ENCODE measurements around the gene PSME3IP1.
"Not testable (repeated sequence)": the region's sequence is repeated elsewhere in the genome, so short reads cannot be mapped to it uniquely, and the experiment has no call there.

PSME3IP1 gene

DNA sequence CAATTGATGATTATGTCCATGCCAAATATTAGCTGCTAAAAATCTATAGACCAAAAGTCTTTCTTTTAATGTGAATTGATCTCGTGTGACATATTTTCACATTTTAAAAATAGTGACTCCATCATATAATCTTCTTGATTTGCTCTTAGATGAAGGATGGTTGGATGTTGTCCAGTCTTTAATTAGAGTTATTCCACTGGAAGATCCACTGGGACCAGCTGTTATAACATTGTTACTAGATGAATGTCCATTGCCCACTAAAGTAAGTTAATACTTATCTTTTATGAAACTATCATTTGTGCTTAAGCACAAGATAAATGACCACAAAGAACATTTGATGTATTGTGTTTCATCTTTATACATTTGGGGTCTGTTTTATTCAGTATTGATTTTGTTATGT lies 23.1 kb upstream of the PSME3IP1 start:
- H3K36me3 Mint-ChIP-seq, result peaks cover 24% of the 10 kb centered on the region
- no peaks in the 10 kb centered on the region for H3K27me3 Mint-ChIP-seq
- H3K4me1 Mint-ChIP-seq, result peaks cover 7% of the 10 kb centered on the region
- no peak overlapping the region for H3K27ac Mint-ChIP-seq
- H3K4me3 Mint-ChIP-seq, result no peak overlapping the region
- H3K9me3 Mint-ChIP-seq, result no peaks in the 10 kb centered on the region

GRCh38 chr16:57204675-57205074 lies 18.8 kb upstream of the PSME3IP1 start:
- Mint-ChIP-seq H3K4me3 (no peak overlapping the region), H3K27me3 (no peaks in the 10 kb centered on the region), H3K9me3 (no peaks in the 10 kb centered on the region), H3K36me3 (peaks cover 12% of the 10 kb centered on the region), H3K27ac (no peak overlapping the region), H3K4me1 (peaks cover 4% of the 10 kb centered on the region)

DNA sequence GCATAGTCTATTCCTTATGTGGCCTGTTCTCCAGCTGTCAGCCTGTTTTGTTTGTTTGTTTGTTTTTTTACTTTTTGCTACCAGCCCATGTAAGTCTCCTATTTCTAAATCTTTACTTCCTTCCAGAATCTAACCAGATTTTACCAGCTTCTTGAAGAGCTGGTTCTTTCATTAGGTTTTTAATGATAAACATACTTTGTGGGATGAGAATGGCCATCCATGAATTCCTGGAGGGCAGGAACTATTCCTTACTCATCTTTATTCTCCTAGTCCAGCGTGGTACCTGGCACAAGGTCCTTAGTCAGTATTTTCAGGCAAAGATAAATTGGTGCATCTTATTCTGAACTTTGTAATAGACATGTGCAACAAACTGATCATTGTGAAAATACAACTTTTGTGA lies 17.6 kb upstream of the PSME3IP1 start:
- H3K27ac Mint-ChIP-seq, result no peak overlapping the region
- H3K4me1 Mint-ChIP-seq, result peaks cover 7% of the 10 kb centered on the region
- peaks cover 11% of the 10 kb centered on the region for H3K36me3 Mint-ChIP-seq
- H3K9me3 Mint-ChIP-seq, result no peaks in the 10 kb centered on the region
- no peak overlapping the region for H3K4me3 Mint-ChIP-seq
- no peaks in the 10 kb centered on the region for H3K27me3 Mint-ChIP-seq

DNA sequence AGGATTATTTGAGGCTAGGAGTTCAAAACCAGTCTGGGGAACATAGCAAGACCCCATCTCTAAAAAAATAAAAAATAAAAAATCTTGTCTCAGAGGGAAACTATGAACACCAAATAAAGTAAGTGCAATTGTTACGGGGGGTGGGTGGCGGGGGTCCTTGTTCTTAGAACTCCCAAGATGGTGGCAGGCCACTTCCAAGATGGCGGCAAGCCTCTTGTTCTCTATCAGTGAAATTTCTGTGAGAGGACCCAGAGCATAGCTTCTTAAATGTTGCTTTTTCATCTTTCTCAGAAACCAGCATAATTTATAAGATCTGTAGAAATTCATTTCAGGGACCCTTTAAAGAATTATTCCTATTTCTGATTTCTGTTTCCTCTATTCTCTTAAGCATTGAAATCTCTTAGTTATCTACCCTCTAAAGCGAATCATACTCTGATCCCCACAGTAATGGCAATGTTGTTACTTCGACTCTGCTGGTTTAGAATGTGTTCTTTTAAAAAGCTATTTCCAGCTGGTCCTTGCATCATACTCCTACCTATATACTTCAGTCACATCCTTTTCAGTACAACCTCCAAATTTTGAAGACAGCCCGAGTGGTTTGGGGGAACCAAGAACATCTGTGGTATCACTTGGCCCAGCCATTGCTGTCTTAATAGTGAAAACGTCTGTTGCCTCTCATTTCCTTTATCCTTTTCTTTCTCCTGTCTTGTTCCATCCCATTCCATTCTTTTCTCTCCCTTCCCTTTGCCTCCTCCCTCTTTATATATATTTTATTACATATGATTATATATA lies 16.5 kb upstream of the PSME3IP1 start:
- Mint-ChIP-seq H3K4me1 (peaks cover 9% of the 10 kb centered on the region), H3K4me3 (no peak overlapping the region), H3K27me3 (no peaks in the 10 kb centered on the region), H3K36me3 (peaks cover 7% of the 10 kb centered on the region), H3K9me3 (no peaks in the 10 kb centered on the region), H3K27ac (peak overlapping the region; percentile 5)

- H3K27me3 Mint-ChIP-seq, H3K27ac Mint-ChIP-seq, H3K9me3 Mint-ChIP-seq, H3K4me3 Mint-ChIP-seq, H3K36me3 Mint-ChIP-seq: not testable (repeated sequence)
- peaks cover 21% of the 10 kb centered on the region for H3K4me1 Mint-ChIP-seq
These were observed 15.1 kb upstream of the PSME3IP1 start for GRCh38 chr16:57200926-57201325.

- H3K27ac Mint-ChIP-seq, H3K36me3 Mint-ChIP-seq, H3K9me3 Mint-ChIP-seq: not testable (repeated sequence)
These were observed 14.5 kb upstream of the PSME3IP1 start for GRCh38 chr16:57200321-57200720.

GRCh38 chr16:57196753-57197152 lies 10.9 kb upstream of the PSME3IP1 start:
- peaks cover 2% of the 10 kb centered on the region for H3K36me3 Mint-ChIP-seq
- no peaks in the 10 kb centered on the region for H3K9me3 Mint-ChIP-seq
- no peaks in the 10 kb centered on the region for H3K27me3 Mint-ChIP-seq
- H3K4me1 Mint-ChIP-seq, result peaks cover 45% of the 10 kb centered on the region
- H3K27ac Mint-ChIP-seq, result no peak overlapping the region
- H3K4me3 Mint-ChIP-seq, result no peak overlapping the region

More at GRCh38 chr16:57200321-57200720, 14.5 kb upstream of the PSME3IP1 start:
- not testable (repeated sequence) for H3K4me3 Mint-ChIP-seq, H3K27me3 Mint-ChIP-seq
- peaks cover 22% of the 10 kb centered on the region for H3K4me1 Mint-ChIP-seq

- Mint-ChIP-seq H3K4me3 (no peak overlapping the region), H3K27me3 (no peaks in the 10 kb centered on the region), H3K9me3 (no peaks in the 10 kb centered on the region), H3K27ac (no peak overlapping the region), H3K36me3 (peaks cover 2% of the 10 kb centered on the region), H3K4me1 (peaks cover 48% of the 10 kb centered on the region)
These were observed 10.4 kb upstream of the PSME3IP1 start for GRCh38 chr16:57196286-57196685.

DNA sequence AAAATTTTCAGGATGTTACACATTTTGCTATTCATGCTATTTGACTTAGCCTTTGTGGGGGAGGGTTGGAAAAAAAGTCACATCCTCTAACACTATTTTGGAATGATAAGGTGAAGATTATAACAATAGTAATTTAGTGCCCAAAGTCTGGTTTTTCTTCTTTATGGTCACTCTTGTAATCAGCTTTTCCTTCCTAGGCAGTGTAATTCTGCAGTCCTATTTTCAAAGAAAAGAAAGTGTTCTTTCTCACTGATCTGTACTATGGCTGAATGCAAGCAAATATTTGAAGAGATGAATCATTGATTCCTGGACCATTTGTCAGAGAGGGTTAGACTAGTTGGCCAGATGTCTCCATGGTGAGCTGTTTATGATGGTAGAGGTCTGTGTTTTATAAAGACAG lies 8.7 kb upstream of the PSME3IP1 start:
- H3K9me3 Mint-ChIP-seq, result no peaks in the 10 kb centered on the region
- peaks cover 59% of the 10 kb centered on the region for H3K4me1 Mint-ChIP-seq
- no peak overlapping the region for H3K4me3 Mint-ChIP-seq
- H3K36me3 Mint-ChIP-seq, result peaks cover 4% of the 10 kb centered on the region
- H3K27ac Mint-ChIP-seq, result peak overlapping the region; percentile 38
- H3K27me3 Mint-ChIP-seq, result no peaks in the 10 kb centered on the region

- H3K36me3 Mint-ChIP-seq, result peaks cover 2% of the 10 kb centered on the region
These were observed 7.1 kb upstream of the PSME3IP1 start for GRCh38 chr16:57192720-57193486.

GRCh38 chr16:57192146-57192545 lies 6.3 kb upstream of the PSME3IP1 start:
- Mint-ChIP-seq H3K27ac (no peak overlapping the region), H3K4me1 (peaks cover 75% of the 10 kb centered on the region), H3K36me3 (peaks cover 2% of the 10 kb centered on the region), H3K27me3 (no peaks in the 10 kb centered on the region), H3K9me3 (no peaks in the 10 kb centered on the region), H3K4me3 (no peak overlapping the region)

More at GRCh38 chr16:57192720-57193486, 7.1 kb upstream of the PSME3IP1 start:
- H3K27ac Mint-ChIP-seq, result no peak overlapping the region
- no peaks in the 10 kb centered on the region for H3K9me3 Mint-ChIP-seq
- no peaks in the 10 kb centered on the region for H3K27me3 Mint-ChIP-seq
- peaks cover 67% of the 10 kb centered on the region for H3K4me1 Mint-ChIP-seq
- no peak overlapping the region for H3K4me3 Mint-ChIP-seq

DNA sequence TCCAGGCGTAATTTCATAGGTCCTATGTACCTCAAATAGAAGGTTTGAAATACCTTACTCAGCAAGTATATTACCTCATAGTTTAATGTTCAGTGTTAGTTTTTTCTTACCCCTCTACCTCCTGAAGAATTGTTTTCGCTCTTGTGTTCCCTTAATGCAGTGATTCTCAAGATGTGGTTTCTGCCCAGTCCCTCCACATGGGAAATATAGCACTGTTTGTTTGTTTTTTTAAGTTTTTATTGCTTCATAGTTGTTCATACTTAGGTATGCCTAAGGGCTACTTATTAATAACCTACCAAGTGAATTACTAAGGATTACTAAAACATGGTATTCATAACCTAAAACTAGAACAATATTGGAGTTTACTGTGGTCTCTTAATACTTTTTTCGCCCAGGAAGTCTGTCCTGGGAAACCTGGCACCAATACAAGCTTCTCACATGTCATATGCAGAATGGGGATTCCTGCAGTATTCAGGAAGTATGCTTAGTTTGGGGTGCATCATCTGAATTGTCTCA lies 5.3 kb upstream of the PSME3IP1 start:
- Mint-ChIP-seq H3K4me3 (no peak overlapping the region), H3K9me3 (no peaks in the 10 kb centered on the region), H3K27ac (no peak overlapping the region)

GRCh38 chr16:57190136-57190535 lies 4.3 kb upstream of the PSME3IP1 start:
- Mint-ChIP-seq H3K9me3 (no peaks in the 10 kb centered on the region), H3K27me3 (no peaks in the 10 kb centered on the region), H3K27ac (no peak overlapping the region), H3K4me3 (no peak overlapping the region), H3K4me1 (peaks cover 64% of the 10 kb centered on the region), H3K36me3 (peaks cover 5% of the 10 kb centered on the region)

More for the DNA sequence above, 5.3 kb upstream of the PSME3IP1 start:
- Mint-ChIP-seq H3K27me3 (no peaks in the 10 kb centered on the region), H3K4me1 (peaks cover 65% of the 10 kb centered on the region), H3K36me3 (peaks cover 2% of the 10 kb centered on the region)

DNA sequence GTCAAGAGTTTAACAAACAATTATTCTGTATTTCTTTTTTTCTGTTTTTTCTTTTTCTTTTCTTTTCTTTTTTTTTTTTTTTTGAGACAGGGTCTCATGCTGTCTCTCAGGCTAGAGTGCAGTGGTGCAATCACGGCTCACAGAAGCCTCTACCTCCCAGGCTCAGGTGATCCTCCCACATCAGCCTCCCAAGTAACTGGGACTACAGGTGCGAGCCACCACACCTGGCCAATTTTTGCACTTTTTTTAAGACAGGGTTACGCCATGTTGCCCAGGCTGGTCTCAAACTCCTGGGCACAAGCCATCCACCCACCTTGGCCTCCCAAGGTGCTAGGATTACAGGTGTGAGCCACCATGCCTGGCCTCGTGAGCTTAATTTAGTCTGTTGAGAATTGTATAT lies 3.7 kb upstream of the PSME3IP1 start:
- H3K36me3 Mint-ChIP-seq, H3K27ac Mint-ChIP-seq, H3K4me3 Mint-ChIP-seq, H3K9me3 Mint-ChIP-seq, H3K27me3 Mint-ChIP-seq: not testable (repeated sequence)
- peaks cover 67% of the 10 kb centered on the region for H3K4me1 Mint-ChIP-seq

GRCh38 chr16:57188711-57189002 lies 2.8 kb upstream of the PSME3IP1 start:
- Mint-ChIP-seq H3K27me3 (no peaks in the 10 kb centered on the region), H3K36me3 (peaks cover 6% of the 10 kb centered on the region), H3K4me3 (peak overlapping the region; percentile 98), H3K27ac (no peak overlapping the region), H3K9me3 (no peaks in the 10 kb centered on the region), H3K4me1 (peaks cover 67% of the 10 kb centered on the region)
